GM19035 (cell line): ENCODE results near the gene RAD23B.

Experiments
- ATAC-seq: cut with Tn5 transposase; IDR thresholded peaks from one replicate; pipeline ENCODE4 v1.9.1; 2021; ENCODE audit not compliant: unreplicated experiment

RAD23B gene

GRCh38 chr9:107268560-107268959 is 14.5 kb upstream of the RAD23B start:
- ATAC-seq, result no peak

- no peak for ATAC-seq
These were observed 13.8 kb upstream of the RAD23B start for GRCh38 chr9:107269254-107269653.

- no peak for ATAC-seq
These were observed 13.4 kb upstream of the RAD23B start for GRCh38 chr9:107269681-107270080.

- ATAC-seq, result no peak
These were observed 13.0 kb upstream of the RAD23B start for GRCh38 chr9:107270082-107270481.

- no peak for ATAC-seq
These were observed 12.5 kb upstream of the RAD23B start for GRCh38 chr9:107270580-107270979.

GRCh38 chr9:107273634-107274033 is 9.4 kb upstream of the RAD23B start:
- peak; percentile 26 for ATAC-seq

GRCh38 chr9:107274096-107274495 is 9.0 kb upstream of the RAD23B start:
- peak; percentile 76 for ATAC-seq

GRCh38 chr9:107274953-107275422 is 8.1 kb upstream of the RAD23B start:
- no peak for ATAC-seq

- ATAC-seq, result no peak
These were observed 7.5 kb upstream of the RAD23B start for GRCh38 chr9:107275530-107275929.

- no peak for ATAC-seq
These were observed 5.9 kb upstream of the RAD23B start for GRCh38 chr9:107276966-107277710.

GRCh38 chr9:107277801-107278200 is 5.3 kb upstream of the RAD23B start:
- ATAC-seq, result no peak

GRCh38 chr9:107279086-107279485 is 4.0 kb upstream of the RAD23B start:
- ATAC-seq, result no peak

- ATAC-seq, result no peak
These were observed 2.5 kb upstream of the RAD23B start for GRCh38 chr9:107280543-107280942.

GRCh38 chr9:107281184-107281583 is 1.9 kb upstream of the RAD23B start:
- ATAC-seq, result no peak

- ATAC-seq, result no peak
These were observed 984 bp upstream of the RAD23B start for GRCh38 chr9:107281922-107282667.

- peak; percentile 46 for ATAC-seq
These were observed 841 bp downstream of the RAD23B start for GRCh38 chr9:107283623-107284616.

GRCh38 chr9:107284636-107285035 is 1.6 kb downstream of the RAD23B start:
- no peak for ATAC-seq

GRCh38 chr9:107285286-107285685 is 2.2 kb downstream of the RAD23B start:
- ATAC-seq, result no peak

GRCh38 chr9:107286057-107286456 is 3.0 kb downstream of the RAD23B start:
- ATAC-seq, result no peak

GRCh38 chr9:107288701-107289100 is 5.6 kb downstream of the RAD23B start:
- ATAC-seq, result no peak

GRCh38 chr9:107290619-107291018 is 7.5 kb downstream of the RAD23B start:
- no peak for ATAC-seq
